Measurements from ENCODE around the gene PTPRM. TPM values are rescaled to one million over a fixed set of nuclear protein-coding genes. Genes with fewer than 3 reads are reported as not detected.

Gene PTPRM
- polyA plus RNA-seq, 1 of the 3 experiments (the other 2 are of a cell fraction), result 16.0 TPM

- TF ChIP-seq USF1 (IDR thresholded peaks at IDR 0.05; ENCODE audit: borderline replicate concordance, low read depth) (no peak), MEF2A (IDR thresholded peaks at IDR 0.05; ENCODE audit: borderline replicate concordance, low read depth) (no peak), GABPA (IDR thresholded peaks at IDR 0.05; ENCODE audit: low read depth) (no peak), NRF1 (IDR thresholded peaks at IDR 0.05; ENCODE audit: low read depth, low read length) (no peak), MXI1 (IDR thresholded peaks at IDR 0.05; ENCODE audit: low read depth, low read length) (no peak)
These were observed 154.4 kb downstream of the PTPRM start (continued) for GRCh38 chr18:7721532-7721931.

GRCh38 chr18:7722955-7723354 is 155.8 kb downstream of the PTPRM start:
- Histone ChIP-seq H3F3A (replicated peaks; ENCODE audit: insufficient read depth) (no peaks in the 10 kb centered on the region), H2AFZ (ENCODE audit: low read depth) (no peak overlapping the region), H3K9me2 (no peaks in the 10 kb centered on the region), H3K36me3 (replicated peaks in 1 of 2; ENCODE audit: control insufficient read depth in 1 of 2, insufficient read depth in 2 of 2, low read length in 1 of 2) (no peaks in the 10 kb centered on the region), H3K4me1 (ENCODE audit: control insufficient read depth in 1 of 2, insufficient read depth in 2 of 2, low read depth in 1 of 2, low read length in 1 of 2) (no peaks in the 10 kb centered on the region; a peak in 1 of 4 replicates), H3K9ac (no peak overlapping the region), H3K9me3 (no peaks in the 10 kb centered on the region), H3K4me2 (no peak overlapping the region), H3K4me3 (ENCODE audit: low read depth in 2 of 2, low read length in 1 of 2) (no peak overlapping the region), H3K27me3 (ENCODE audit: insufficient read depth) (no peaks in the 10 kb centered on the region), H3K27ac (ENCODE audit: low read depth in 2 of 2, low read length in 1 of 2) (no peak overlapping the region), H4K20me1 (ENCODE audit: insufficient read depth) (no peaks in the 10 kb centered on the region), H3K79me2 (ENCODE audit: insufficient read depth) (no peaks in the 10 kb centered on the region)
- ChIA-PET CTCF (no interaction called here), POLR2A (no interaction called here)
- TF ChIP-seq FOXM1 (IDR thresholded peaks at IDR 0.05; ENCODE audit: low read depth) (no peak), YY1 (IDR thresholded peaks at IDR 0.05; ENCODE audit: low read depth) (no peak), MAX (IDR thresholded peaks at IDR 0.05; ENCODE audit: low read depth) (no peak)
- DNase-seq, result no peak
- 50% methylated on average over 3 of the region's 3 CpGs for WGBS (ENCODE audit: low lambda C conversion rate)

GRCh38 chr18:7723558-7723957 is 156.4 kb downstream of the PTPRM start:
- Histone ChIP-seq H2AFZ (ENCODE audit: low read depth) (no peak overlapping the region), H3F3A (replicated peaks; ENCODE audit: insufficient read depth) (no peaks in the 10 kb centered on the region), H3K27me3 (ENCODE audit: insufficient read depth) (no peaks in the 10 kb centered on the region), H3K9me2 (no peaks in the 10 kb centered on the region), H3K79me2 (ENCODE audit: insufficient read depth) (no peaks in the 10 kb centered on the region), H4K20me1 (ENCODE audit: insufficient read depth) (no peaks in the 10 kb centered on the region), H3K27ac (ENCODE audit: low read depth in 2 of 2, low read length in 1 of 2) (no peak overlapping the region), H3K4me2 (no peak overlapping the region), H3K36me3 (replicated peaks in 1 of 2; ENCODE audit: control insufficient read depth in 1 of 2, insufficient read depth in 2 of 2, low read length in 1 of 2) (no peaks in the 10 kb centered on the region), H3K9ac (no peak overlapping the region), H3K4me3 (ENCODE audit: low read depth in 2 of 2, low read length in 1 of 2) (no peak overlapping the region), H3K4me1 (ENCODE audit: control insufficient read depth in 1 of 2, insufficient read depth in 2 of 2, low read depth in 1 of 2, low read length in 1 of 2) (peaks cover 0 to 3% of the 10 kb centered on the region in 2 experiments; a peak in 1 of 4 replicates), H3K9me3 (no peaks in the 10 kb centered on the region)
- 52% methylated on average over 8 of the region's 8 CpGs for WGBS (ENCODE audit: low lambda C conversion rate)
- ChIA-PET POLR2A (no interaction called here), CTCF (interaction anchor here (1.3 kb wide), 1 partner anchor 10 kb away, joined by 4 read pairs; no protein-coding TSS in a partner anchor)
- DNase-seq, result no peak
- TF ChIP-seq MEF2A (IDR thresholded peaks at IDR 0.05; ENCODE audit: borderline replicate concordance, low read depth) (no peak), POLR2AphosphoS5 (IDR thresholded peaks at IDR 0.05; ENCODE audit: low read depth, low read length) (no peak), MAX (IDR thresholded peaks at IDR 0.05; ENCODE audit: low read depth) (no peak), SMC3 (IDR thresholded peaks at IDR 0.05; ENCODE audit: low read depth, low read length) (no peak), ZBTB33 (IDR thresholded peaks at IDR 0.05; ENCODE audit: borderline replicate concordance, low read depth) (no peak), FOSL2 (IDR thresholded peaks at IDR 0.05; ENCODE audit: borderline replicate concordance, low read depth) (no peak), TCF12 (IDR thresholded peaks at IDR 0.05) (no peak), USF1 (IDR thresholded peaks at IDR 0.05; ENCODE audit: borderline replicate concordance, low read depth) (no peak), RXRA (IDR thresholded peaks at IDR 0.05; ENCODE audit: borderline replicate concordance, low read depth) (no peak), NFIC (IDR thresholded peaks at IDR 0.05; ENCODE audit: borderline replicate concordance) (no peak), FOXJ3 (CRISPR knock-in tag; IDR thresholded peaks at IDR 0.05) (no peak), NRF1 (IDR thresholded peaks at IDR 0.05; ENCODE audit: low read depth, low read length) (no peak), EZH2phosphoT487 (IDR thresholded peaks at IDR 0.05; ENCODE audit: borderline replicate concordance, low read depth) (no peak), RFX5 (IDR thresholded peaks at IDR 0.05; ENCODE audit: low read length) (no peak), ELF1 (IDR thresholded peaks at IDR 0.05) (no peak), JUND (IDR thresholded peaks at IDR 0.05) (no peak), MXI1 (IDR thresholded peaks at IDR 0.05; ENCODE audit: low read depth, low read length) (no peak), RAD21 (IDR thresholded peaks at IDR 0.05; ENCODE audit: low read length) (no peak), USF2 (IDR thresholded peaks at IDR 0.05; ENCODE audit: borderline replicate concordance, low read depth, low read length) (no peak)
